ENCODE data around the gene CPS1. TPM values are rescaled to one million over a fixed set of nuclear protein-coding genes. Genes with fewer than 3 reads are reported as not detected.

CPS1 gene
- total and polyA plus RNA-seq, 2 of the 8 experiments (the other 6 are each of a cell fraction or from before 2014, with no cell fraction given), result 7.9 to 15.7 TPM

DNA sequence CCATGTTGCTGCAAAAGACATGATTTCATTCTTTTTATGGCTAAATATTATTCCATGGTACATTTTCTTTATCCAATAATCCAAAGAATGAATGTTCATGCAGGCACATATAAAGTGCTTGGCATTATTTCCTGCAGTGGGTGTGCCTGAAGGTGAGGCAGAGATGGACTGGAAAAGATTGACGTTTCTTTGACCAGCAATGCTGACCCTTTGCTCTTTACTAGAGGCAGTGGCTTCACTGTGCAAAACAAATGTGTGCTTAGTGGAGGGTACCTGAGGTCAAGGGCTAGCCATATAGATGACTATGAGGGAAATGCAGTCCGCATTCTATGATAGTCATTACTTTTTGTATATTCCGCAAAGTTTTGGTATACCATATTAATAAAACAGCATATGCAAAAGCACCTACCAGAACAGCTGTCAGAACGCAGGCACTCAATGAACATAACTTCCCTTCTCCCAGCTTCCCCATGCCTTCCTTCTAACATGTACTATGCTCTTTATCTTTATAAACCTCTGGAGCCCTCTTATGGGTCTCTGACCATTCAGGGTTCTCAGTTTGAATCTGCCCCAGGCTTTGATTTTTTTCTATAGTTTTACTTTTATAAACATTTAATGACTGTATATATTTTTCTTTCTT lies 32.6 kb upstream of the CPS1 start:
- CTCF ChIA-PET (ENCODE audit: partially characterized antibody), result interaction anchor here (1.4 to 3.7 kb wide), 2 partner anchors 20 to 512 kb away, joined by 3 to 15 read pairs; no protein-coding TSS in a partner anchor
- 92% methylated on average over 4 of the region's 4 CpGs; no CpG with 5 or more reads in 1 of the 2 experiments for WGBS, 2 experiments (ENCODE audit: extremely low coverage in 1 of 2, insufficient coverage in 1 of 2, insufficient read length in 1 of 2, insufficient replicate concordance in 2 of 2, low coverage in 1 of 2, low lambda C conversion rate in 2 of 2, missing lambda C conversion rate in 1 of 2)
- no peaks in the 10 kb centered on the region for H3K79me2 ChIP-seq (ENCODE audit: control insufficient read depth in 1 of 2, insufficient read depth in 2 of 2, low read length in 2 of 2)

More for the DNA sequence above, 32.6 kb upstream of the CPS1 start:
- Histone ChIP-seq H4K20me1 (replicated peaks in 1 of 2; ENCODE audit: control insufficient read depth in 1 of 2, insufficient read depth in 2 of 2, low read length in 2 of 2) (no peaks in the 10 kb centered on the region), H3K18ac (ENCODE audit: extremely low read depth, low read length) (no peak overlapping the region), H3K4me1 (replicated peaks in 1 of 4; ENCODE audit: control insufficient read depth in 3 of 4, insufficient read depth in 4 of 4, low read length in 3 of 4) (no peaks in the 10 kb centered on the region), H4K5ac (ENCODE audit: insufficient read length, low read depth, low read length) (no peak overlapping the region), H3K36me3 (ENCODE audit: control insufficient read depth in 2 of 4, insufficient read depth in 4 of 4, low read length in 3 of 4) (no peaks in the 10 kb centered on the region), H3K4me2 (ENCODE audit: insufficient read depth in 1 of 2, low read depth in 2 of 2, low read length in 2 of 2) (no peak overlapping the region), H2BK20ac (ENCODE audit: low read length) (no peak overlapping the region), H3K56ac (replicated peaks; ENCODE audit: insufficient read length, low read depth, low read length) (no peak overlapping the region), H3K14ac (ENCODE audit: insufficient read length) (no peak overlapping the region), H3K4me3 (ENCODE audit: extremely low read depth in 1 of 4, insufficient read depth in 2 of 4, low read depth in 3 of 4, low read length in 4 of 4) (no peak overlapping the region), H3K9me3 (ENCODE audit: insufficient read depth in 2 of 2, low read depth in 1 of 2, low read length in 1 of 2) (no peaks in the 10 kb centered on the region), H3K9ac (replicated peaks in 1 of 4; ENCODE audit: extremely low read depth in 1 of 4, low read depth in 3 of 4, low read length in 3 of 4) (no peak overlapping the region), H3K4ac (replicated peaks; ENCODE audit: insufficient read length, low read depth, low read length) (no peak overlapping the region), H3K27me3 (replicated peaks in 1 of 4; ENCODE audit: control insufficient read depth in 3 of 4, extremely low read depth in 1 of 4, insufficient read depth in 3 of 4, low read length in 3 of 4) (peaks cover 0 to 1% (median 0%) of the 10 kb centered on the region in 4 experiments; a peak in 1 of 7 replicates), H2AK5ac (ENCODE audit: low read depth, low read length) (no peak overlapping the region), H2AFZ (ENCODE audit: low read length) (no peak overlapping the region), H2BK120ac (replicated peaks; ENCODE audit: low read depth, low read length) (no peak overlapping the region), H3K23ac (ENCODE audit: insufficient read length) (no peak overlapping the region), H3K27ac (ENCODE audit: low read depth, low read length) (no peak overlapping the region), H2BK5ac (ENCODE audit: low read depth, low read length) (no peak overlapping the region), H4K8ac (ENCODE audit: extremely low read depth, insufficient read depth, low read length) (no peak overlapping the region), H2BK15ac (ENCODE audit: low read length) (no peak overlapping the region), H3K79me1 (ENCODE audit: low read depth, low read length) (no peaks in the 10 kb centered on the region), H2BK12ac (ENCODE audit: low read depth, low read length) (no peak overlapping the region), H4K91ac (replicated peaks; ENCODE audit: insufficient read length, low read length) (no peak overlapping the region), H3K23me2 (ENCODE audit: low read depth, low read length) (no peaks in the 10 kb centered on the region)
- DNase-seq (ENCODE audit: low read depth in 1 of 2, low spot score in 2 of 2), result no peak
- POLR2A ChIA-PET (ENCODE audit: partially characterized antibody), result no interaction called here
- TF ChIP-seq SRF (IDR thresholded peaks at IDR 0.05; ENCODE audit: low read depth, low read length) (no peak), BRCA1 (IDR thresholded peaks at IDR 0.05; ENCODE audit: low read depth, low read length) (no peak), RAD21 (IDR thresholded peaks at IDR 0.05 in 1 of 2, conservative IDR thresholded peaks at IDR 0.05 in 1 of 2; ENCODE audit: low read depth in 2 of 2, low read length in 2 of 2) (no peak), YY1 (IDR thresholded peaks at IDR 0.05; ENCODE audit: low read depth, low read length) (no peak), GABPA (IDR thresholded peaks at IDR 0.05; ENCODE audit: borderline replicate concordance, insufficient read depth, low read length) (no peak)
- no peak for FAIRE-seq
